ENCODE measurements around the gene ZMYND12. TPM values are rescaled to one million over a fixed set of nuclear protein-coding genes. Genes with fewer than 3 reads are reported as not detected.

Gene ZMYND12
- total RNA-seq, 2 experiments from 2014 or later: 0.64 to 1.6 TPM

DNA sequence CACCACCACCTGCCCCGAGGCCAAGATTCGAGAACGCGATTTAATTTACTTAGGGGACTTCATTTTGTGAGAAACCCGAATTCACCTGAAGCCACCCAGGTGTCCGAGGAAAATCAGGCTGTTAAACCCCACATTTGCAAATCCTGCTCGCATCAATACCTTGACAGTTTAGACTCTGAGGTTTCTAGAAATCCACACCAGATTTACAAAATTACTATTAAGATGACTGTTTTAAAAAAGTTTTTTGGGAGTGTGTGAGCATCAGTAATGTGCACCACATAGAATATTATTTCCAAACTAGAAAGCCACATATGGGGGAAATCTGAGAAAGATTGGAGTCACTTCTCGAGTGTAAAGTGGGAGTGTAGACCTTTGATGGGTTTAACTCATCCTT is 74.5 kb downstream of the ZMYND12 start:
- ChIA-PET POLR2A (no interaction called here), CTCF (interaction anchor here (1.3 kb wide), 1 partner anchor 10 kb away, joined by 3 read pairs; no protein-coding TSS in a partner anchor)
- Mint-ChIP-seq H3K9me3 (ENCODE audit: low read depth) (no peaks in the 10 kb centered on the region), H3K27me3 (peaks cover 37% of the 10 kb centered on the region), H3K4me1 (peaks cover 3% of the 10 kb centered on the region), H3K27ac (peak overlapping the region; percentile 5), H3K4me3 (peak overlapping the region; percentile 66), H3K36me3 (ENCODE audit: low read depth) (no peaks in the 10 kb centered on the region)
- ATAC-seq: no peak
- DNase-seq: no peak
- intact Hi-C loops (cut with DNase I, micrococcal nuclease): no loop called here

GRCh38 chr1:42380586-42381279 is 75.1 kb downstream of the ZMYND12 start, which contains the start of gene RIMKLA:
RIMKLA (plus strand) TSS chr1:42380792; CDS start chr1:42380935, 143 bp downstream.
- intact Hi-C loops (cut with DNase I, micrococcal nuclease): loop anchor here in 1 of 2 experiments (1.0 kb wide), 2 partner anchors 45 to 76 kb away; partner anchors contain the start of genes FOXJ3, PPCS and ZMYND12
- peaks cover 3% of the 10 kb centered on the region for H3K4me1 Mint-ChIP-seq
- peaks cover 37% of the 10 kb centered on the region for H3K27me3 Mint-ChIP-seq
- ChIA-PET POLR2A (no interaction called here), CTCF (no interaction called here)
- ATAC-seq (peak; percentile 92), DNase-seq (peak; percentile 74)
- peak within 1 kb of the TSS; percentile 5 for H3K27ac Mint-ChIP-seq
- no peaks in the 10 kb centered on the region for H3K36me3 Mint-ChIP-seq (ENCODE audit: low read depth)
- H3K4me3 Mint-ChIP-seq: peak within 1 kb of the TSS; percentile 70
- H3K9me3 Mint-ChIP-seq (ENCODE audit: low read depth): no peaks in the 10 kb centered on the region

Other genes with a start within 250 kb of the ZMYND12 start
- 10 to 100 TPM; 44.1 to 54.0 TPM for gene FOXJ3, start 120.8 kb downstream of the ZMYND12 start, total RNA-seq
- 1 to 10 TPM; 6.7 to 8.9 TPM for gene RIMKLA, start 75.2 kb downstream of the ZMYND12 start, total RNA-seq
- gene PPCS, start 521 bp upstream of the ZMYND12 start, total RNA-seq: 10 to 100 TPM; 47.3 to 47.6 TPM
- 1 to 10 TPM; 1.3 to 2.3 TPM for gene CCDC30, start 7.3 kb upstream of the ZMYND12 start, total RNA-seq
- 100 to 1,000 TPM; 111 to 114 TPM for gene PPIH, start 202.4 kb upstream of the ZMYND12 start, total RNA-seq
- 1,000 to 10,000 TPM; 1,224 to 1,435 TPM for gene YBX1, start 226.4 kb upstream of the ZMYND12 start, total RNA-seq